NCI-H2029 treated with DMSO at 0.1 percent for 48 hours (cell line): Measurements from ENCODE around the gene SCNN1B.
"Not testable (repeated sequence)": the region's sequence is repeated elsewhere in the genome, so short reads cannot be mapped to it uniquely, and the experiment has no call there.

Experiments used
- DNase-seq: peaks from one replicate; lab custom pipeline; 2025; lab: John Stamatoyannopoulos, UW

SCNN1B gene

GRCh38 chr16:23302045-23302956 lies at the start of gene SCNN1B:
SCNN1B (plus strand) TSS chr16:23302302; CDS start chr16:23348600, 46,298 bp downstream.
- DNase-seq = no peak

- no peak for DNase-seq
These were observed 49.8 kb upstream of the SCNN1B start for GRCh38 chr16:23252310-23252709.

- not testable (repeated sequence) for DNase-seq
These were observed 48.5 kb upstream of the SCNN1B start for GRCh38 chr16:23253650-23254049.

- no peak for DNase-seq
These were observed 47.8 kb upstream of the SCNN1B start for GRCh38 chr16:23254338-23254737.

GRCh38 chr16:23255000-23255399 lies 47.1 kb upstream of the SCNN1B start:
- DNase-seq = no peak

- DNase-seq = no peak
These were observed 45.7 kb upstream of the SCNN1B start for GRCh38 chr16:23256440-23256839.

GRCh38 chr16:23257682-23258081 lies 44.4 kb upstream of the SCNN1B start:
- DNase-seq = no peak

GRCh38 chr16:23258919-23259237 lies 43.2 kb upstream of the SCNN1B start:
- no peak for DNase-seq

GRCh38 chr16:23267647-23268046 lies 34.5 kb upstream of the SCNN1B start:
- DNase-seq = no peak

GRCh38 chr16:23268561-23268960 lies 33.5 kb upstream of the SCNN1B start:
- DNase-seq = no peak

GRCh38 chr16:23269248-23269953 lies 32.7 kb upstream of the SCNN1B start:
- DNase-seq = no peak

GRCh38 chr16:23270654-23271053 lies 31.4 kb upstream of the SCNN1B start:
- DNase-seq = no peak

- DNase-seq = peak; percentile 34
These were observed 27.1 kb upstream of the SCNN1B start for GRCh38 chr16:23274968-23275367.

GRCh38 chr16:23276821-23277220 lies 25.3 kb upstream of the SCNN1B start:
- no peak for DNase-seq

GRCh38 chr16:23278031-23278430 lies 24.1 kb upstream of the SCNN1B start:
- DNase-seq = no peak

- peak; percentile 31 for DNase-seq
These were observed 22.4 kb upstream of the SCNN1B start for GRCh38 chr16:23279721-23280153.

- DNase-seq = peak; percentile 48
These were observed 21.6 kb upstream of the SCNN1B start for GRCh38 chr16:23280483-23280967.

- DNase-seq = no peak
These were observed 19.5 kb upstream of the SCNN1B start for GRCh38 chr16:23282568-23282967.

GRCh38 chr16:23283571-23283970 lies 18.5 kb upstream of the SCNN1B start:
- DNase-seq = no peak

GRCh38 chr16:23284584-23284983 lies 17.5 kb upstream of the SCNN1B start:
- DNase-seq = no peak

- no peak for DNase-seq
These were observed 16.0 kb upstream of the SCNN1B start for GRCh38 chr16:23286131-23286532.

GRCh38 chr16:23288209-23288608 lies 13.9 kb upstream of the SCNN1B start:
- DNase-seq = no peak
